Lung (tissue), 12 donors: Measurements from ENCODE around the gene EFS. TPM values are rescaled to one million over a fixed set of nuclear protein-coding genes. Genes with fewer than 3 reads are reported as not detected.

ENCODE experiments used
- ATAC-seq: fragments of 200-7000 bp; cut with Tn5 transposase; one replicate; pipeline ENCODE4 v1.9.1; 2020; ENCODE audit warnings: moderate number of reproducible peaks; ENCODE audit not compliant: insufficient read depth, low FRiP score
- DNase-seq, 3 donors: peaks; one replicate each; pipeline ENCODE4 v3.0.0-alpha.2; 2013 to 2017
- H3K27ac ChIP-seq, 2 donors: one replicate each; pipeline ENCODE4 v1.5.1; 2013; ENCODE audit warnings: mild to moderate bottlenecking in 2 of 2, moderate library complexity in 2 of 2, control low read depth in 1 of 2, inconsistent platforms in 1 of 2, low read depth in 1 of 2, low read length in 1 of 2
- H3K27me3 ChIP-seq, 3 donors: one replicate each; pipeline ENCODE4 v1.5.1; 2013; ENCODE audit warnings: low read length in 2 of 3; ENCODE audit not compliant: control insufficient read depth in 3 of 3, insufficient read depth in 3 of 3
- H3K36me3 ChIP-seq, 4 donors: one replicate each; pipeline ENCODE4 v1.5.1; 2013; ENCODE audit warnings: low read length in 4 of 4, mild to moderate bottlenecking in 1 of 4, moderate library complexity in 1 of 4; ENCODE audit not compliant: control insufficient read depth in 4 of 4, insufficient read depth in 4 of 4
- H3K4me1 ChIP-seq, 5 donors: one replicate each; pipeline ENCODE4 v1.5.1; 2013; ENCODE audit warnings: low read length in 5 of 5, mild to moderate bottlenecking in 2 of 5, moderate library complexity in 1 of 5; ENCODE audit not compliant: control insufficient read depth in 5 of 5, insufficient read depth in 5 of 5
- H3K4me3 ChIP-seq: one replicate; pipeline ENCODE4 v1.5.1; 2013; ENCODE audit warnings: mild to moderate bottlenecking, control low read depth, moderate library complexity
- H3K9ac ChIP-seq, 2 donors: one replicate each; pipeline ENCODE4 v1.5.1; 2013; ENCODE audit warnings: low read length in 2 of 2, control low read depth in 1 of 2; ENCODE audit not compliant: insufficient read depth in 1 of 2
- H3K9me3 ChIP-seq, 4 donors: one replicate each; pipeline ENCODE4 v1.5.1; 2013; ENCODE audit warnings: low read length in 3 of 4, mild to moderate bottlenecking in 1 of 4, moderate library complexity in 1 of 4; ENCODE audit not compliant: control insufficient read depth in 4 of 4, insufficient read depth in 3 of 4
- CTCF ChIP-seq: IDR thresholded peaks from 2 replicates; pipeline ENCODE4 v1.5.1; 2012; ENCODE audit warnings: mild to moderate bottlenecking; ENCODE audit errors: control extremely low read depth, extremely low read depth
- WGBS, 2 donors: extraction: QIAGEN DNeasy Blood & Tissue Kit; methylation state at CpG; one replicate each; pipeline ENCODE4 v1.1.7; 2013; 5-methylcytosine and 5-hydroxymethylcytosine counted together
- polyA plus RNA-seq, 2 donors: library from polyadenylated mRNA; stranded (reverse); fragments of 200-250 nt; gene quantifications; one replicate each; pipeline ENCODE4 v1.2.1, GENCODE V29; 2013
- total RNA-seq, 2 donors: library from RNA; depleted of rRNA in 1 of 2; stranded (reverse); fragments of >200 nt in 1 of 2; gene quantifications; one replicate each; pipeline ENCODE4 v1.2.1, GENCODE V29; 2014 to 2021
- donor health status: control.
- donor health status: control.
- donor health status: Bipolar disorder and iron deficiency.
- donor health status: healthy.
- donor health status: DM: yes; HTN: yes; CAD: no.

Gene EFS
- total and polyA plus RNA-seq, 4 donors = 6.5 to 19.9 (median 12.7) TPM

GRCh38 chr14:23362200-23362599 is 2.8 kb downstream of the EFS start:
- Histone ChIP-seq H3K4me1 (peaks cover 0 to 38% (median 14%) of the 10 kb centered on the region in 5 donors), H3K4me3 (no peak overlapping the region), H3K27me3 (no peaks in the 10 kb centered on the region), H3K27ac (no peak overlapping the region), H3K9me3 (no peaks in the 10 kb centered on the region), H3K36me3 (peaks cover 0 to 24% (median 11%) of the 10 kb centered on the region in 4 donors), H3K9ac (no peak overlapping the region)
- no peak for TF ChIP-seq CTCF
- WGBS, 2 donors = 73 to 84% methylated on average over 3 of the region's 3 CpGs
- ATAC-seq (no peak), DNase-seq (peak in 1 of 3 donors; percentile 7)

GRCh38 chr14:23361763-23362162 is 3.2 kb downstream of the EFS start:
- H3K36me3 ChIP-seq = peaks cover 0 to 24% (median 12%) of the 10 kb centered on the region in 4 donors
- peaks cover 0 to 33% (median 9%) of the 10 kb centered on the region in 5 donors for H3K4me1 ChIP-seq
- no peak for ATAC-seq
- H3K9ac ChIP-seq = peak overlapping the region in 1 of 2 donors; percentile 19
- no peaks in the 10 kb centered on the region for H3K9me3 ChIP-seq
- no peak for TF ChIP-seq CTCF
- no peaks in the 10 kb centered on the region for H3K27me3 ChIP-seq
- H3K4me3 ChIP-seq = no peak overlapping the region
- H3K27ac ChIP-seq = no peak overlapping the region
- no peak for DNase-seq
- WGBS, 2 donors = 83 to 90% methylated on average over 6 of the region's 6 CpGs

GRCh38 chr14:23361320-23361719 is 3.7 kb downstream of the EFS start:
- H3K27me3 ChIP-seq = no peaks in the 10 kb centered on the region
- TF ChIP-seq CTCF = no peak
- peak overlapping the region in 1 of 2 donors; percentile 19 for H3K9ac ChIP-seq
- no peaks in the 10 kb centered on the region for H3K9me3 ChIP-seq
- H3K4me1 ChIP-seq = peaks cover 0 to 31% (median 7%) of the 10 kb centered on the region in 5 donors
- no peak for ATAC-seq
- no peak overlapping the region for H3K4me3 ChIP-seq
- peak in 2 of 3 donors; percentile 14 to 21 for DNase-seq
- no peak overlapping the region for H3K27ac ChIP-seq
- H3K36me3 ChIP-seq = peaks cover 0 to 24% (median 12%) of the 10 kb centered on the region in 4 donors

- Histone ChIP-seq H3K9ac (no peak overlapping the region), H3K36me3 (peaks cover 0 to 26% (median 13%) of the 10 kb centered on the region in 4 donors), H3K4me1 (peaks cover 0 to 31% (median 7%) of the 10 kb centered on the region in 5 donors), H3K27ac (no peak overlapping the region), H3K27me3 (no peaks in the 10 kb centered on the region), H3K9me3 (no peaks in the 10 kb centered on the region), H3K4me3 (no peak overlapping the region)
- DNase-seq (no peak), ATAC-seq (no peak)
- no peak for TF ChIP-seq CTCF
- WGBS, 2 donors = 82 to 84% methylated on average over 10 to 11 of the region's 11 CpGs
Observed at GRCh38 chr14:23360496-23360895, 4.5 kb downstream of the EFS start.
